Regular cardiac myocyte (primary cell): ENCODE measurements around the gene CTXN2. TPM values are rescaled to one million over a fixed set of nuclear protein-coding genes. Genes with fewer than 3 reads are reported as not detected.

Experiments used
- total RNA-seq: library from RNA; depleted of rRNA; stranded (reverse); fragments of >200 nt; gene quantifications from 2 replicates; pipeline ENCODE4 v1.2.3, GENCODE V29; 2014

The CTXN2 gene
- not detected in 2 replicates for total RNA-seq

GRCh38 chr15:48191574-48192225, at the start of gene CTXN2:
Gene CTXN2 (plus strand): TSS chr15:48191665. CDS start chr15:48201301, 9,636 bp downstream.

DNA sequence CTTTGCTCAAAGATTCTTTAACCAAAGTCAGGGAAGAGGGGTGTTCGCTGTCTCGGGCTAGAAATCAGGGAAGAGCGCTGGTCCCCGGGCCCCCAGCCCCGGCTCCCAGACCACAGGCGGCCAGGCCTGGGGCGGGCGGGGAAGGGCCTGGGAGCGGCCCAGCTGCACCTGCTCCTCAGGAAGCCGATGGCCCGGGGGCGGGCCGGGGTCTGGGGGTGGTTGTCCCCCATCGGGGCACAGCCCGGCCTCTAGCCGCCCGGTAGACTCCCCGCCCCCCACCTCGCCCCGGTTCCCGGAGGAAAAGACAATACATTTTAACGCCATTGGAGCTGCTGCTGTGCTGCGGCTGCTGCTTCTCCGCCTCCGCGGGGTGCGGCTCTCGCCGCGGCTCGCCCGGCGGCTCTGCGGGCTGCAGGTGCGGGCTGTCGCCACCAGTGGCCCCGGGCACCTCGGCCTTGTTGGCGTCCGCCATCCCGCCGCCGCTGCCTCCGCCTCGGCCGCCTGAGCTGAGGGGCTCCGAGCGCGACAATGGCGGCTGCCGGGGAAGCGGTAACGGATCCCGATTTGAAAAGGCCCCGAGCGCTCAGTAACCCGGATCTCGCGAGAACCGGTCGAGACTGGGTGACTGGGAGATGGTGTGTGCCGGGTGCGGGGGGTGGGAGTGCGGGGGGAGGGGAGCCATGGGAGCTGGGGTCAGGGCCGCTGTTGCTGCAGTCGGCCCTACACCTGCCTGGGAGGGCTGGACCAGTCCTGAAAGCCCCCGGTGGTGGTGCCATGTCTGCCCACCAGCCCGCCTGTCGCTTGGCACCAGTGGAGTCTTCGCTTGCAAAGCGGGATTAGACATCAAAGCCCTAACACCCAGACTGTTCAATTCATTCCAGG, 13.5 kb upstream of the CTXN2 start, which contains the start of gene MYEF2:
MYEF2 (minus strand) TSS at position 530 of the 882 bp plus-strand sequence; CDS start at position 472, 58 bp downstream.

GRCh38 chr15:48205981-48206380, 14.5 kb downstream of the CTXN2 start, which contains the start of gene SLC12A1:
Gene SLC12A1 (plus strand): TSS chr15:48206302. CDS start chr15:48207720, 1,418 bp downstream.

Other genes with a start within 250 kb of the CTXN2 start
- gene SLC24A5, start 70.7 kb upstream of the CTXN2 start, total RNA-seq, result not detected in 2 replicates
- 5.4 and 5.6 TPM in 2 replicates for gene MYEF2, start 13.4 kb upstream of the CTXN2 start, total RNA-seq
- under 0.01 TPM in 1 of 2 replicates, not detected in the other for gene SLC12A1, start 14.6 kb downstream of the CTXN2 start, total RNA-seq
- gene DUT, start 139.8 kb downstream of the CTXN2 start, total RNA-seq, result 44.5 and 66.7 TPM in 2 replicates